ENCODE results near the gene ITPR1. TPM values are rescaled to one million over a fixed set of nuclear protein-coding genes. Genes with fewer than 3 reads are reported as not detected.

The ITPR1 gene
- polyA plus RNA-seq, 2 of the 4 experiments (the other 2 are of a cell fraction), result 2.8 to 9.6 TPM

DNA sequence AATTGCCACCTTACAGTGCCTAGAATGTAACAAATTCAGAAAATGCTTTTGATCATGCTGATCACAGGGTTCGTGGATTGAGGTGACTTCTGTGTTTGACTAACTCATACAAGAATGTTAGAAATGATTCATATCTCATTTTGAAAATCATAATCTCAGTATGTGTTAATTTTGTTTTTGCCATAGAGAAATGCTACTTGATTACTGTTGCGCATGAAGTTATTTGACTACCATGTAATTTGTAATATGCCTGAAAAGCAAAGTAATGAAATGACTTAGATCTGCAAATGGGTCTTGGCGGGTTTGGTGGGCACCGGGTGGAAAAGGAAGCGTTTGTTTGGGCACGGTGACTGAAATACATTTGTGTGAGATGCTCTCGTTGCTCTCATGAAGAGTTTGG, 312.5 kb downstream of the ITPR1 start:
- H3K9me3 ChIP-seq, result no peaks in the 10 kb centered on the region
- no peak for DNase-seq (ENCODE audit: low read depth in 1 of 2, low spot score in 1 of 2)
- no peak for ATAC-seq
- CTCF ChIA-PET, result interaction anchor here (1.0 kb wide), 1 partner anchor 253 kb away, joined by 5 read pairs; no protein-coding TSS in a partner anchor
- TF ChIP-seq ATOH8 (CRISPR knock-in tag; IDR thresholded peaks at IDR 0.05; ENCODE audit: low read depth) (no peak), HES2 (IDR thresholded peaks at IDR 0.05) (no peak), HOXA7 (CRISPR knock-in tag; IDR thresholded peaks at IDR 0.05) (no peak), MAFK (IDR thresholded peaks at IDR 0.05; ENCODE audit: partially characterized antibody) (no peak), HDAC2 (IDR thresholded peaks at IDR 0.05) (no peak), HOXB5 (CRISPR knock-in tag; IDR thresholded peaks at IDR 0.05) (no peak), HEYL (CRISPR knock-in tag; IDR thresholded peaks at IDR 0.05) (no peak), EP300 (IDR thresholded peaks at IDR 0.05) (no peak), ZC3H11A (IDR thresholded peaks at IDR 0.05) (no peak), NR3C1 (IDR thresholded peaks at IDR 0.05) (no peak), HMGXB4 (CRISPR knock-in tag; IDR thresholded peaks at IDR 0.05; ENCODE audit: borderline replicate concordance) (no peak)
- TF ChIP-seq, protein P1, sequence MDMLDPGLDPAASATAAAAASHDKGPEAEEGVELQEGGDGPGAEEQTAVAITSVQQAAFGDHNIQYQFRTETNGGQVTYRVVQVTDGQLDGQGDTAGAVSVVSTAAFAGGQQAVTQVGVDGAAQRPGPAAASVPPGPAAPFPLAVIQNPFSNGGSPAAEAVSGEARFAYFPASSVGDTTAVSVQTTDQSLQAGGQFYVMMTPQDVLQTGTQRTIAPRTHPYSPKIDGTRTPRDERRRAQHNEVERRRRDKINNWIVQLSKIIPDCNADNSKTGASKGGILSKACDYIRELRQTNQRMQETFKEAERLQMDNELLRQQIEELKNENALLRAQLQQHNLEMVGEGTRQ (IDR thresholded peaks at IDR 0.05), result no peak
- TF ChIP-seq, protein P2, sequence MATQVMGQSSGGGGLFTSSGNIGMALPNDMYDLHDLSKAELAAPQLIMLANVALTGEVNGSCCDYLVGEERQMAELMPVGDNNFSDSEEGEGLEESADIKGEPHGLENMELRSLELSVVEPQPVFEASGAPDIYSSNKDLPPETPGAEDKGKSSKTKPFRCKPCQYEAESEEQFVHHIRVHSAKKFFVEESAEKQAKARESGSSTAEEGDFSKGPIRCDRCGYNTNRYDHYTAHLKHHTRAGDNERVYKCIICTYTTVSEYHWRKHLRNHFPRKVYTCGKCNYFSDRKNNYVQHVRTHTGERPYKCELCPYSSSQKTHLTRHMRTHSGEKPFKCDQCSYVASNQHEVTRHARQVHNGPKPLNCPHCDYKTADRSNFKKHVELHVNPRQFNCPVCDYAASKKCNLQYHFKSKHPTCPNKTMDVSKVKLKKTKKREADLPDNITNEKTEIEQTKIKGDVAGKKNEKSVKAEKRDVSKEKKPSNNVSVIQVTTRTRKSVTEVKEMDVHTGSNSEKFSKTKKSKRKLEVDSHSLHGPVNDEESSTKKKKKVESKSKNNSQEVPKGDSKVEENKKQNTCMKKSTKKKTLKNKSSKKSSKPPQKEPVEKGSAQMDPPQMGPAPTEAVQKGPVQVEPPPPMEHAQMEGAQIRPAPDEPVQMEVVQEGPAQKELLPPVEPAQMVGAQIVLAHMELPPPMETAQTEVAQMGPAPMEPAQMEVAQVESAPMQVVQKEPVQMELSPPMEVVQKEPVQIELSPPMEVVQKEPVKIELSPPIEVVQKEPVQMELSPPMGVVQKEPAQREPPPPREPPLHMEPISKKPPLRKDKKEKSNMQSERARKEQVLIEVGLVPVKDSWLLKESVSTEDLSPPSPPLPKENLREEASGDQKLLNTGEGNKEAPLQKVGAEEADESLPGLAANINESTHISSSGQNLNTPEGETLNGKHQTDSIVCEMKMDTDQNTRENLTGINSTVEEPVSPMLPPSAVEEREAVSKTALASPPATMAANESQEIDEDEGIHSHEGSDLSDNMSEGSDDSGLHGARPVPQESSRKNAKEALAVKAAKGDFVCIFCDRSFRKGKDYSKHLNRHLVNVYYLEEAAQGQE (IDR thresholded peaks at IDR 0.05), result no peak
- TF ChIP-seq, protein P3, sequence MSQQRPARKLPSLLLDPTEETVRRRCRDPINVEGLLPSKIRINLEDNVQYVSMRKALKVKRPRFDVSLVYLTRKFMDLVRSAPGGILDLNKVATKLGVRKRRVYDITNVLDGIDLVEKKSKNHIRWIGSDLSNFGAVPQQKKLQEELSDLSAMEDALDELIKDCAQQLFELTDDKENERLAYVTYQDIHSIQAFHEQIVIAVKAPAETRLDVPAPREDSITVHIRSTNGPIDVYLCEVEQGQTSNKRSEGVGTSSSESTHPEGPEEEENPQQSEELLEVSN (IDR thresholded peaks at IDR 0.05; ENCODE audit: borderline replicate concordance, low read depth), result no peak
- H3K4me2 ChIP-seq, result no peak overlapping the region
- POLR2A ChIA-PET, result no interaction called here
- no peaks in the 10 kb centered on the region for H3K4me1 ChIP-seq
- no peak overlapping the region for H3K27ac ChIP-seq
- 85% methylated on average over 7 of the region's 7 CpGs for WGBS (ENCODE audit: missing lambda C conversion rate)
- no peak overlapping the region for H3K4me3 ChIP-seq
- FAIRE-seq, result no peak

- ChIA-PET CTCF (interaction anchor here (0.9 to 1.7 kb wide), 5 partner anchors 8 to 252 kb away, joined by 3 to 5 read pairs (median 3); no protein-coding TSS in a partner anchor), POLR2A (no interaction called here)
- H3K4me1 ChIP-seq, result no peaks in the 10 kb centered on the region
- 93% methylated on average over 6 of the region's 6 CpGs for WGBS (ENCODE audit: missing lambda C conversion rate)
- no peak overlapping the region for H3K27ac ChIP-seq
- DNase-seq (ENCODE audit: low read depth in 1 of 2, low spot score in 1 of 2) (no peak), FAIRE-seq (no peak), ATAC-seq (no peak)
- H3K4me3 ChIP-seq, result no peak overlapping the region
- no peaks in the 10 kb centered on the region for H3K9me3 ChIP-seq
- H3K4me2 ChIP-seq, result no peak overlapping the region
- TF ChIP-seq HES2 (IDR thresholded peaks at IDR 0.05) (no peak), MYC (IDR thresholded peaks at IDR 0.05; ENCODE audit: borderline replicate concordance, low read length) (no peak), JUN (IDR thresholded peaks at IDR 0.05) (no peak), JUNB (IDR thresholded peaks at IDR 0.05) (no peak), ELK1 (IDR thresholded peaks at IDR 0.05; ENCODE audit: low read depth, low read length) (no peak), SREBF2 (IDR thresholded peaks at IDR 0.05) (no peak), FOSL2 (IDR thresholded peaks at IDR 0.05) (no peak), FOSL2 (CRISPR knock-in tag; IDR thresholded peaks at IDR 0.05) (no peak), FOXS1 (CRISPR knock-in tag; IDR thresholded peaks at IDR 0.05) (no peak), HOXB13 (CRISPR knock-in tag; IDR thresholded peaks at IDR 0.05; ENCODE audit: low read depth) (no peak), RNF2 (IDR thresholded peaks at IDR 0.05; ENCODE audit: borderline replicate concordance, low read depth) (no peak), GATA3 (IDR thresholded peaks at IDR 0.05; ENCODE audit: borderline replicate concordance) (no peak)
- TF ChIP-seq, protein P4, sequence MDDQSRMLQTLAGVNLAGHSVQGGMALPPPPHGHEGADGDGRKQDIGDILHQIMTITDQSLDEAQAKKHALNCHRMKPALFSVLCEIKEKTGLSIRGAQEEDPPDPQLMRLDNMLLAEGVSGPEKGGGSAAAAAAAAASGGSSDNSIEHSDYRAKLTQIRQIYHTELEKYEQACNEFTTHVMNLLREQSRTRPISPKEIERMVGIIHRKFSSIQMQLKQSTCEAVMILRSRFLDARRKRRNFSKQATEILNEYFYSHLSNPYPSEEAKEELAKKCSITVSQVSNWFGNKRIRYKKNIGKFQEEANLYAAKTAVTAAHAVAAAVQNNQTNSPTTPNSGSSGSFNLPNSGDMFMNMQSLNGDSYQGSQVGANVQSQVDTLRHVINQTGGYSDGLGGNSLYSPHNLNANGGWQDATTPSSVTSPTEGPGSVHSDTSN (IDR thresholded peaks at IDR 0.05), result no peak
These were observed 313.5 kb downstream of the ITPR1 start for GRCh38 chr3:4806535-4807108.
